AG04450 (cell line): ENCODE data around the gene FOXQ1. TPM values are rescaled to one million over a fixed set of nuclear protein-coding genes. Genes with fewer than 3 reads are reported as not detected.

Source experiments
- CTCF ChIA-PET: fragments of 300-600, 350-600 bp; formaldehyde crosslinking; extraction: SDS; loops from one replicate; lab custom pipeline; 2022; ENCODE audit warnings: antibody characterized with exemption, inconsistent platforms; lab: Charles Lee
- POLR2A ChIA-PET: fragments of 350-600 bp; formaldehyde crosslinking; extraction: SDS; loops from one replicate; lab custom pipeline; 2021; ENCODE audit warnings: antibody characterized with exemption, inconsistent platforms; lab: Yijun Ruan, JAX
- DNase-seq: peaks from one replicate; pipeline ENCODE4 v3.0.0-alpha.2; 2011; ENCODE audit warnings: low read depth, low spot score
- H3K27ac ChIP-seq: one replicate; pipeline ENCODE4 v1.5.1; 2012; ENCODE audit warnings: low read depth, low read length, control low read depth
- H3K27me3 ChIP-seq: one replicate; pipeline ENCODE4 v1.6.0; 2012; ENCODE audit warnings: low read length; ENCODE audit not compliant: control insufficient read depth, insufficient read depth
- H3K4me3 ChIP-seq: 2 replicates; pipeline ENCODE4 v1.5.1; 2011; ENCODE audit warnings: mild to moderate bottlenecking, low read depth, low read length, control low read depth
- H3K9me3 ChIP-seq: 2 replicates; pipeline ENCODE4 v1.5.1; 2012; ENCODE audit warnings: low read length; ENCODE audit not compliant: control insufficient read depth, insufficient read depth
- polyA plus RNA-seq: library from polyadenylated mRNA; depleted of rRNA; stranded (reverse); fragments of >200 nt; gene quantifications from 2 replicates; pipeline ENCODE4 v1.2.3, GENCODE V29; 2011
- TF ChIP-seq, protein P1 (sequence below): IDR thresholded peaks from 2 replicates; pipeline ENCODE4 v1.5.1; 2011; ENCODE audit warnings: low read depth, low read length, control low read depth, inconsistent platforms

FOXQ1 gene
- polyA plus RNA-seq, 1 experiment, result 0.07 TPM

- Histone ChIP-seq H3K27ac (no peak overlapping the region), H3K9me3 (0 out of 2 replicates have a peak, but pooled peaks cover 4% of the 10 kb centered on the region), H3K4me3 (no peak overlapping the region), H3K27me3 (peaks cover 6% of the 10 kb centered on the region)
- CTCF ChIA-PET, result no interaction called here
- POLR2A ChIA-PET, result no interaction called here
- no peak for DNase-seq
- TF ChIP-seq, protein P1, sequence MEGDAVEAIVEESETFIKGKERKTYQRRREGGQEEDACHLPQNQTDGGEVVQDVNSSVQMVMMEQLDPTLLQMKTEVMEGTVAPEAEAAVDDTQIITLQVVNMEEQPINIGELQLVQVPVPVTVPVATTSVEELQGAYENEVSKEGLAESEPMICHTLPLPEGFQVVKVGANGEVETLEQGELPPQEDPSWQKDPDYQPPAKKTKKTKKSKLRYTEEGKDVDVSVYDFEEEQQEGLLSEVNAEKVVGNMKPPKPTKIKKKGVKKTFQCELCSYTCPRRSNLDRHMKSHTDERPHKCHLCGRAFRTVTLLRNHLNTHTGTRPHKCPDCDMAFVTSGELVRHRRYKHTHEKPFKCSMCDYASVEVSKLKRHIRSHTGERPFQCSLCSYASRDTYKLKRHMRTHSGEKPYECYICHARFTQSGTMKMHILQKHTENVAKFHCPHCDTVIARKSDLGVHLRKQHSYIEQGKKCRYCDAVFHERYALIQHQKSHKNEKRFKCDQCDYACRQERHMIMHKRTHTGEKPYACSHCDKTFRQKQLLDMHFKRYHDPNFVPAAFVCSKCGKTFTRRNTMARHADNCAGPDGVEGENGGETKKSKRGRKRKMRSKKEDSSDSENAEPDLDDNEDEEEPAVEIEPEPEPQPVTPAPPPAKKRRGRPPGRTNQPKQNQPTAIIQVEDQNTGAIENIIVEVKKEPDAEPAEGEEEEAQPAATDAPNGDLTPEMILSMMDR, result no peak
Observed at GRCh38 chr6:1271071-1271763, 40.7 kb upstream of the FOXQ1 start.

DNA sequence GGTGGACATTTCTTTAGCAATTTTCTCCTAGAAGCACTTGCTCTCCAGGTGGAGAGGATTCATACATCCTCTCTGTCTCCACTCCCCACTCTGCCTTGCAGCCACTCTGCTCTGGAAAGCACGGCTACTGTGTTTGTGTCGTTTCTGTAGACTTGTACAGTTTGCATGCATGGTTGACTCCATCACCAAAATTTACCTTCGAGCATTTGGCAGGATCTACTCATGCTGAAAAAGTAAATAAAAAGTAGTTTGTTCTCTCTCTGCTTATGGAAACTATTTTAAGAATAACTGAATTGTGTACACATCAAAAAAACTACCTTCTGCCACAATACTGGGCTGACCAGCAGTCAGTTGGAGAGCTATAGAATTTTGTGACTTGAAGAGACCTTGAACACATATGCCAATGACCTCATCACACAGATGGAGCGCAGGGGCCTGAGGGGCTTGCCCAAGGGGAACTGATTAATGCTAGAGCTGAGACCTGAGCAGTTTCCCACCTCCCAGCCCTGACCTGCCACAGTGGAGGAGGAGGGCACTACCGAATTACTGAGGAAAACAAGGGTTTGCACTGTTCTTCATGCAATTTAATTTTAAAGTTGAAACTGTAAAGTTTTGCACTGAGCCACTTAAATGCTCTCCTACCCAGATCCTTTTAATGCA is 33.7 kb upstream of the FOXQ1 start:
- TF ChIP-seq, protein P1, result no peak
- CTCF ChIA-PET, result no interaction called here
- H3K27me3 ChIP-seq, result peaks cover 3% of the 10 kb centered on the region
- H3K27ac ChIP-seq, result no peak overlapping the region
- H3K9me3 ChIP-seq, result no peaks in the 10 kb centered on the region; the same call in 1 of the 2 replicates
- POLR2A ChIA-PET, result no interaction called here
- no peak for DNase-seq
- H3K4me3 ChIP-seq, result no peak overlapping the region

GRCh38 chr6:1279065-1279464 is 32.8 kb upstream of the FOXQ1 start:
- no peak overlapping the region for H3K27ac ChIP-seq
- POLR2A ChIA-PET, result no interaction called here
- CTCF ChIA-PET, result no interaction called here
- TF ChIP-seq, protein P1, result no peak
- peaks cover 3% of the 10 kb centered on the region for H3K27me3 ChIP-seq
- no peaks in the 10 kb centered on the region; the same call in 1 of the 2 replicates for H3K9me3 ChIP-seq
- H3K4me3 ChIP-seq, result no peak overlapping the region
- DNase-seq, result no peak

DNA sequence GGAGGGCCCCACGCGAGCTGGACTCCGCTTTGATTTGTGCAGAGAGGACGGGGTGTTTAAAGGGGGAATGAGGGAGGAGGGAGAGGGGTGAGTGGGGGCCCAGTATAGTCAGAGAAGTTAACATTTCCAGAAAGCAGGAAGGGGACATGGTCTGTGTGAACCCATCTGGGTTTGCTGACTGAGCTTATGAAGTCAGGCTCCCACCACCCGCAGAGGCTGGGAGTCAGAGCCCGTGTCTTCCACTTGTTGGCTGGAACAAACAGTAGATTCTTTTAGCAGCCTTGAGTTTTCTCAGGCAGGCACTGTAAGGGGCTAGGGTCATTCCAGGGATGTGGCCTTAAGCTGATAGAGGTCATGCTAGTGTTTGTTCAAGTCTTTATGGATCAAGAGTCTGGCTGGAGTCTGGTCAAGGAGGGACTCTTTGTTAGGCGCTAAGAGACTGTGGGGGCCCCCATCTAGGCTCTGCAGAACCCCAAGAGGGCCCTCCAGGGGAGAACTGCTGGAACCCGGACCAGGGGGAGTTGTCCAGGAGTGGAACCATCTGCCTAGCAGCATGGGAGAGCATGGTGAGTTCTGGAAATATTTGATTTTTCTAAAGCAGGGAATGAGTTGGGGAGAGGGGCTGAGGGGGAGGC is 31.1 kb upstream of the FOXQ1 start:
- H3K4me3 ChIP-seq, result no peak overlapping the region
- H3K9me3 ChIP-seq, result no peaks in the 10 kb centered on the region; the same call in 1 of the 2 replicates
- H3K27me3 ChIP-seq, result peaks cover 3% of the 10 kb centered on the region
- ChIA-PET POLR2A (no interaction called here), CTCF (interaction anchor here (0.6 kb wide), 2 partner anchors 333 to 1072 kb away, joined by 3 to 4 read pairs; no protein-coding TSS in a partner anchor)
- TF ChIP-seq, protein P1, result no peak
- DNase-seq, result no peak
- H3K27ac ChIP-seq, result no peak overlapping the region
